SIG-M5 treated with dmso at 0.1 percent for 504 hours (cell line): Measurements from ENCODE around the gene SLC35D1.
A peak's percentile ranks its signal among the peaks of the same experiment; 100 is the strongest.

ENCODE experiments used
- DNase-seq: peaks from one replicate; lab custom pipeline; 2025; ENCODE audit not compliant: unreplicated experiment; lab: John Stamatoyannopoulos, UW

The SLC35D1 gene

DNA sequence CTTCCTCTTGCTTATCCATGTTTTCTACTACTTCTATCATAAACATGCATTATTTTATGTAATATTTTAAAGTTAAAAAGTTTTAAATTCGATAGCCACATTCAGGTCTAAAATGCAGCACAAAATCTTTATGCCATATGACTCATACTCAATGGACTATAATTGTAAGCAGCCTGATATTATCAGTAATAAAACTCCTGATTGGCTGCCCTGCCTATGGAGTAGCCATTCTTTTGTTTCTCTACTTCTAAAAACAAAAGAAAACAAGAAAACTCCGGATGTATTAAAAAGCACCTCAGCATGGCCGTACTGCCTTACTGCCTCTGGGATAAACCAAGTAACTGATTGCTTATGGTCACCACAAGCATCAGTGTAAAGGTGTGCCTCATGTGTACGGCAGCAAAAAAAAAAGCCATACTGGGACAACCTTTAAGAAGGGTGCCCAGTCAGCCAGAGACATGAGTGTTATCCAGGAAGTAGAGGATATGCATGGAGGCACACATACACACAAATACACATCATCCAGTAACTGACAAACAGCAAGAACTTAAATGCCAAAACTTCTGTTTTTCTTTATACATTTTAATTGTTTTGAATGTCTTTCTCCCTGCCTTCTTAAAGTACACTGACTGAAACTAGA lies 9.2 kb downstream of the SLC35D1 start:
- no peak for DNase-seq

DNA sequence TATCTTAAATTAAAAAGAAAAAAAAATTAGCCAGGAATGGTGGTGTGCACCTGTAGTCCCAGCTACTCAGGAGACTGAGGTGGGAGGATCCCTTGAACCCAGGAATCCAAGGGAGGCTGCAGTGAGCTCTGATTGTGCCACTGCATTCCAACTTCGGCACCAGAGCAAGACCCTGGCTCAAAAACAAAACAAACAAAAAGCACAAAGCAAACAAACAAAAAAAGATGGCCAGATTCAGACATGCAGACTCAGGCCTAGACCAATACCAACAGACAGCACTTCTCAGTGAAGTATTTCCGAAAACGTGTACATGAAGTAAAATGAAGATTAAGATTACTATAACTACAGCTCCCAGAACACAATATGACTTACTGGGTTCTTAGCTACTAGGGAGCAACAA lies 10.6 kb downstream of the SLC35D1 start:
- no peak for DNase-seq

DNA sequence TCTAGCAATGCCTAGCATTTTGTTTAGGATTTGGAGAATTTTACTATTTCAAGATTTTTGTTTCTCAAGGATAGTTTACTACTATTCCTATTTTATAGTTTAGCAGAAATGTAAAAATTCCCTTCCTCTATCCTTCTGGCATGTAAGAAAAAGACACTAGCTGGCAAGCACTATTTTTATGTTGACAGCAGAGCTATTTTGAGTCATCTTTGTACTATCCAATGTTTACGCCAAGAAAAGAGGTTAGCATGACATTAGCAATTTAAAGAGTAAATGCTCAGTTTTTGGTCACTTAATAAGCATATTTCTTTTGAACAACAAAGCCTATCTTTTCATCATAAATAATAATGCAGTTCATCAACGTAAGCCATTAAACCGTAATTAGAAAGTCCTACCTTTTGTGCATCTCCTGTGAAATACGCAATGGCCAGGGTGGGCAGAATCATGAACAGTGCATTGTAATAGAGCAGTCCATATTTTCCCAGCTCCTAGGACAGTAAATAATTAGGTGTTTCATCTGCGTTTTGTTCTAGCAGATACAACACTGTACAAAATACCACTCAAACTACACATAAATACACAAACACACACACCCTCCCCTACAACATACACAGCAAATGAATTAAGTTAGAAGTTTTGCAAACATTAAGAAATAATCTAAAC lies 12.0 kb downstream of the SLC35D1 start:
- DNase-seq, result no peak

DNA sequence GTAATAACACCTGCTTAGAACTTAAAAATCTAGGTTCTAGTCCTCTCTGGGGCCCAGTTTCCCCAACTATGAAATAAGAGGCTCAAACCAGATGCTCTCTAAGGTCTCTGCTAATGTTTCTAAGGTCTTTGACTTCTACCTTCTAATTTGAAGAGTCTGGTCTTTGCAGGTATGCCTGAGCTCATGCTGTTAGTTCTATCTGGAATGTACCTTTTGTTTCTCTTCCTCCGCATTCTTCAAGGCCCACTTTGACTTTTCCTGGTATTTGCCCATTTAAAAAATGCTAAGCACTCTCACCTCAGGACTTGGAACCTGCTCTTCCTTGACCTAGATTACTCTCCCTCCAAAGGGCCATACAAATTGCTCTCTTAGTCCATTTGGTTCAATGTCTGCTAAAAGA lies 13.5 kb downstream of the SLC35D1 start:
- no peak for DNase-seq

DNA sequence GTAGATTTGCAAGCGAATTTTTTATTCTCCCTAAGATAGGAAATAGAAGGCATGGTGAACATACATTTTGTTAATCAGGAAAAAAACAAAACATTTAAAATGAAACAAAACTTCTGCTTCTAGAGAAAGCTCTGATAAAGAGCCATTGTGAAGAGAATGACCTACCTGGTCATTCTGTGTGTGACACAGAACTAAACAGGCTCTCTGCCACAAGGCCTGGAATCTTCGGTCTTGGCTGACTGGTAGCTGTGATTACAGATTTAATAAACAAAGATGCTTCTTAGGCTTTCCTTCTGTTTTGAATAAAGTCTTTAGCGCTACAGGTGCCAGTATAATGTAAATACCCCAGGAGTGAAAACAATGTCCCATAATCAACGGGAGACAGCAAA lies 22.1 kb downstream of the SLC35D1 start:
- DNase-seq, result no peak

DNA sequence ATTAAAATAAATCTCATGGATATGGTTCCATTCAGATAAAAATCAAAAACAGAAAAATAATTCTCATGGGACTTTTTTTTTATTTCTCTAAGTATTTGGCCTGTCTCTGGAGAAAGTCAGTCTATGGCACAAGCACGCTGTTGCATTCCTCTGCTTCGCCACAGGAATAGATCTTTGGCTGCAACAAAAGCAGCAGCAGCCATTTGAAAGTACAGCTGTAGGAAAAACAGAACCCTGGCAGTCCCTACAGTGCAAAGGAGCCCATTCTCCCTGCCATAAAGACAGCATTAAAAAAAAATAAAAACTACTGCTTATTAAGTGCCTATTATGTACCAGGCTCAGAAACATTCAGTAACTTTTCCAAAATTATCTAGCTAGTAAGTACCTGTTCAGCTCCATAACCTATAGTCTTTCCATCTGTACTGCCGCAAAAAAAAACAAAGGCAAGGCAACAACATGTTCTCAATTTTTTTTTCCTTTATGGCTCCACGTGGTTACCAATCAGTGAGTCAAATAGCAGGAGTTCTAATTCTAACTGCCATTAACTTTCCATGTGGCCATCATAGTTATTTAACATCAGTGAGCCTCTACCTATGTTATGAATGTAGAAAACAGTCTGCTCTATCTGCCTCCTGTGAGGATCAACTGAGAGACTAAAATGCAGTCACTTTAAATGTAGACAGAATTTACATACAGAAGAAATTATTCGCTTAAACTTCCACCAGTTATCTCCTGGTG lies 22.7 kb downstream of the SLC35D1 start:
- DNase-seq, result no peak

DNA sequence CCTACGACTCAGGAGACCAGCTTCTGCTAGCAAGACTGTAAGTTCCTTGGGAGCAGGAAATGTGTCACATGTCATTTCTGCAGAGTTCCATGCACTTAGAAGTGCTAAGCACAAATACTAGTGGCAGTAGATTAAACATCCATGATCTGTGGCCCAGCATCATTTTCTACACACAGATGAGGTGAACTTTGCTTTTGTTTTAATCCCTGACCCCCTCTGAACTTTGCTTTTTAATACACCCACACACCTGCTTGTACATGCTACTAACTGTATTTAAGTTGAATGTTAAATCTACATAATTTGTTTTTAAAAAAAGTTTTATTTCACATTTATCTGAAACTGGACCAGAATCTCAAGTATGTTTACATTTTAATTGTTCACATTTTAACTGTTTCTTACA lies 24.5 kb downstream of the SLC35D1 start:
- no peak for DNase-seq

DNA sequence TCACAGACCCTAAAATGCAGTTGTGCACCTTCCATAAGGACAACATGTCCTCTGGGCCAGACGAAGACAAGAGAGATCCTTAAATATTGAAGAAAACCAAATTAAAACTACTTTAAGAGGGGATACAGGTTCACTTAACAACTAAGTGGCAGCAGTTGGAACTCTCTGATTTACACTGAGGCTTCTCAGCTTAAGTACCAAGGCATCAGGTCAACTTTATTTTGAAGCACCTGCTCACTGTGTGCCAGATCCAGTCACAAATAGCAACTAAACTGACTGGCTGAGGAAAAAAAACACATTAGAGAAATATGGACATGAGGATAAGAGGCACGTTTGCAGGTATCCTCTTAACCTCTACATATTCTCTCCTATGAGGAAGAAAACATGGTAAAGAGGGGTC lies 33.2 kb downstream of the SLC35D1 start:
- DNase-seq, result no peak

DNA sequence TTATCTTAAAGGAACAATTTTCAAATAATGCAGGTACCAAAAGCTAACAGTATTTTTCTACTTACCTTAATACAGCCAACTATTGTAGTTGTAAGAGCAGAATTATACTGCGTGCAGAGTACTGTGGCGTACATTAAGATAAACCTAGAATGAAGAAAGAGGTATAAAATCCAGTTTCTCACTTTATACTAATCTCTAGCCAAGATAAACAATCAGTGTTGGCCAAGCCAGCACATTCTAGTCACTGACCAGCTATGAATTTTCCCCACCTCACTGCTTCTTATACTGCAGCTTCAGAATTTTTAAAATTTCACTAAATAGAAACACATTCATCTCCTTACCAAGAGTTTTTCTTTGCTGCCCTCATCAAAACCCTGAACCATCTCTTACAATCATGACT lies 33.6 kb downstream of the SLC35D1 start:
- no peak for DNase-seq

DNA sequence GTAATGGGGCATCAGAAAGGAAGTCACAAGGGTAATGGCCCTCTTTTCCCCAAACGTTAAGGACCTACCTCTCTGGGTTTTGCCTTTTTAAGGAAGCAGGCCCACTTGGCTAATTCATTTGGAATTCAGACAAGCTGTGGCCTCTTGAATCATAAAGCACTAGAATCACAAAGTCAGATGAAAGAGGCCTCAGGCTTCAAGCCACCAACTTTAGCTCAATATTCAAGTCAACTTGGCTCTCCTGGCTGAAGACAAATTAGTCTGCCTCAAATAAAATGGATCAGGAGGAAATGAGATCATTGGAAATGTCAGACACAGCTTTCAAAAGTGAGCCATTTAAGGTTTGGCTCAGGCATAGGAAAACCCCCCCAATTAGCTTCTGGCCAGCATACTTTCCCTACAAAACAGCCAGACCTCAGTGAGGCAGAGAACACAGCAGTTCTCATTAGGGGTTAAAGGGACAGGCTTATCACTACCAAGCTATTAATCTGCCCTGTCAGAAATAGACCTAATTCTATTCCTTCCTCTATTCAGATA lies 34.3 kb downstream of the SLC35D1 start:
- no peak for DNase-seq

DNA sequence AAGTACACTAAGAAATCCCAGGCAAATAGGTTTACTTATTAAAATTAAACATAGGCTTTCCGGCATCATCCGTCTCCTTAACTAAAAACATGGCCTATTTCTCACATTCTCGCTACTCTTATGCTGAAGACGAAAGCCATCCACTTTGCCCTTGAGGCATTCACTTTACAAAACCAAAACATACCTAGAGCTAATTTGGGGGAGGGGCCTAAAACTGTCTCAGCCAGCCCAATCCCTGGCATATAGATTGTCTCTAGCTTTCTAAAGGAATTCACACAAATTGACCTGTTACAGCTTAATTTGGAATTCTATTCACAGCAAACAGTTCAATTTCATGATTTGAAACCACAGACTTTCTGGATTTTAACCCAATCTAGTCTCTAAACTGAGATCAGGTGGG lies 34.8 kb downstream of the SLC35D1 start:
- no peak for DNase-seq

DNA sequence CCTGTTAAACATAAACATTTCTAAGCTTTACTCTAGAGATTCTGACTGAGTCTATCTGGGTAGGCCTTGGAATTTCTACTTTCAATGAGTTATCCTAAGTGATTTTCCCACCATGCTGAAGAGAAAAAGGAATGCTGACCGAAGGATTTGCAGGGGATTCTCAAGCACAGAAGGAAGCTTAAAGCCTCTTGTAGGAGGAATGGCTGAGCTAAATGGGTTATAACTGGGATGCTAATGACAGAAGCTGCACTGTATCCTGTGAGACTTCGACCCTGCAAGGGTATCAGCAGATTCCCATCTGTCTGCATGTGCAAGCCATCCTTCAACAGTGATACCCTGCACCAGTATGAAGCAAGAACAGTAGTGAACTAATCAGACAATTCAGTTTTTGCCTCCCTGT lies 35.4 kb downstream of the SLC35D1 start:
- DNase-seq, result no peak

DNA sequence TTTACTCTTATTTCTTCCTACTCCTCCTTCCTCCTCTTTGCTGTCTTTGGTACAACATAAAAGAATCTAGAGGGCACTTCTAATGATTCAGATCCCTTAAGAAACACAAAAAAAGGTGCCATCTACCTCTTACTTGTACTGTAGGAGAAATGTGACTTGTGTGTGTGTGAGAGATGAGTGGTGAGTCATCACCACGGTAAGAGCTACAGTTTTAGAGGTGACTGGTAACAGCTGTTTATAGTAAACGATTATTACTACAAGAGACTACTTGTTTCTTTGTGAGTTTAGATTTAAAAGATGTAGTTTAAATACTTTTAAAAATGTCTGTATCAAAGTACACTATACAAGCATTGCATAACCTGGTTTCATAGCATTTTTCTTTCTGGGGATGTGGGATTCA lies 40.4 kb downstream of the SLC35D1 start:
- DNase-seq, result no peak

DNA sequence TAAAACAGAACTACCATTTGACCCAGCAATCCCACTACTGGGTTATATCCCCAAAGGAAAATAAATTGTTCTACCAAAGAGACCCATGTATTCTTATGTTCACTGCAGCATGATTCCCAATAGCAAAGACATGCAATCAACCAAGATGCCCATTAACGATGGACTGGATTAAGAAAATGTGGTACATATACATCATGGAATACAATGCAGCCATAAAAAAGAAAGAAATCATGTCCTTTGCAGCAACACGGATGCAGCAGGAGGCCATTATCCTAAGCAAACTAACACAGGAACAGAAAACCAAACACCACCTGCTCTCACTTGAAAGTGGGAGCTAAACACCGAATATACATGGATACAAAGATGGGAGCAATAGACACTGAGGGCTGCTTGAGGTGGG lies 44.2 kb downstream of the SLC35D1 start:
- DNase-seq, result no peak

DNA sequence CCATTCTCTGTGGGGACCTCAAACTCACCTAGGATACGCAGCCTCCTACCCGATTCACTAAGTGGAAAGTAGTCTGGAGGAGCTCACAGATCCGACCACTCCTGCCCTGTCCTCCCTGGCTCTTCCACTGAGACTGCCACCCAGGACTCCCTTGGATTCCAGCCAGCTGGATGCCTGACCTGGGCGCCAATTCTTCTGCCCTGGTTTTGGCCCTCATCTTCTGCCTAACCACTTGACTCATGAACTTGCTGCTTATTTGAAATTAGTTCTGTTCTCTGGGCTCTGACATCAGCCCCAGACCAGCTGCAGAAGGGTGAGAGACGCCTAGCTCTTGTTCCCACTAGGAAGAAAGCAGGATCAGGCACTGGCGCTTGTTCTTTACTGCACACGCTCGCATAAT lies 48.9 kb downstream of the SLC35D1 start:
- DNase-seq, result no peak

DNA sequence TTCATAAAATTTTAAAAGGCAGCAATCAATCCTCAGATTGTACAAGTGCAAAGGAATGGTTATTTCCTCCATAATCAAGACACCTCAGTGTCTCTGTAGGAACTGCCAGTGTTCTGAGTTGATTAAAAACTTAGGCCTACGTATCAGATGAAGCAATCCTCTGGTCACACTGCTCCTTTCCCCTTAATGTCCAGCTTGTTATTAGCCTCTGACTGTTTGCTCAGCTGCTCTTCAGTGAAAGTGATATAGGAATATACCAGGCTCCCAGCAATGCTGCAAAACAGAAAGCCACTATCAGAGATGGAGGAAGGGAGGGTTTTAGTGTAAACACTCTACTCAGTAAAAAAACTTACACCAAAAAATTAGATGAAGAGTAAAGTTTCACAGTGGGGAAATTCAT lies 49.8 kb downstream of the SLC35D1 start:
- DNase-seq, result no peak

DNA sequence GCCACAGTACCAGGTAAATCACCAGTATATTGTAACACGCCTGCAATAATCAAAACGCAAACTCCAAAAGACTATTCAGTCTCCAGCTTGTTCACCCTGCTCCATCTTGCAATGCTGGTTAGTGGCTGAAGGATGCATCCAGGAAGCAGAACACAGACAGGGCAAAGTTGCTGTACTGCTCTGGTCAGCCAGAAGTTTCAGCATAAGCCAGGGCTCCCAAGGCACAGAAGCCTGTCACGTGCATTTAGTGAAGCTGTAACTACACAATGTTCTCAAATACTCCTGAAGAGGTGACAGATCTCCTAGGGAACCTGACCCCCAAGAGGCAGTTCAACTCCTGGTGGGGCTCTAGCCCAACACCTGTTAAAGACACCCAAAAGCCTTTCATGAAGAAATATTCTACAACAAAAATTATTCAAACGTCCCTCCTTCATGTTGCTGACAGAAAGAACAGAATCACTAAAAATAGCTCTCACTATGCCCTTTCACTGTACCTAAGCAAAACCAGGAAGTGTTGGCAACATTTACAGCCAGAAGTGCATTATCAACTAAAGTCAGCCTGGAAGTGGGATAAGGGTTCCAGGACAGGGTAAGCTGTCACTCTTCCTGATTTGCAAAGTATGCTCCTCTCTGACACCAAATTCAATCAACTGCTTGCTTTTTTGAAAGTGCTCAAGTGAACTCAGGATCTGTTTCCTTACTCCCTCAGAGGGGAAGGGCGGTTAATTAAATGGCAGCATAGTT lies 52.1 kb downstream of the SLC35D1 start:
- no peak for DNase-seq

DNA sequence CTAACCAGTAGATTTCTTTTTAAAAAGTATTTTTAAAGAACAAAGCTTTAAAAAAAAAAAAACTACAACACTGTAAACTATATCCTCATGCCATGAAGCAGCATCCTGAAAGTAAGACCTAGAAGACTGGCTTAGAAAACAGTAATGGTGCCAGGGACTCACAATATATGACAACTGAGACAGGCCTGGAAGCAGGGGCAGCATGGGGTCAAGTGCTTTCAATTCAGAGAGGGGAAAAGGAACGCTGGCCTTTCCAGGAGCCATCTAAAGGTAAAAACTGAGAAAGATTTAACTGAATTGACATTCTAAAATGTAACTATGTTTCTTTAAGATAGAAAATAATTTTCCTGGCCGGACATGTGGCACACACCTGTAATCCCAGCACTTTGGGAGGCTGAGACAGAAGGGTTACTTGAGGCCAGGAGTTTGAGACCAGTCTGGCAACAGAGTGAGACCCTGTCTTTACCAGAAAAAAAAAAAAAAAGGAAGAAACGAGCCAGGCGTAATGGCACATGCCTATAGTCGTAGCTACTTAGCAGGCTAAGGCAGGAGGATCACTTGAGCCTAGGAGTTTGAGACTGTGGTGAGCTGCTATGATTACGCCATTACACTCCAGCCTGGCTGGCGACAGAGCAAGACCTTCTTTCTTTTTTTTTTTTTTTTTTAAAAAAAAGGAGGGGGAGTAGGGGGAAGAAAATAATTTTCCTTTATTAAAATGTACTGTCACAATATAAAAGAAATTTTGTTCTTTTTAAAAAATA lies 54.1 kb downstream of the SLC35D1 start:
- peak; percentile 68 for DNase-seq

DNA sequence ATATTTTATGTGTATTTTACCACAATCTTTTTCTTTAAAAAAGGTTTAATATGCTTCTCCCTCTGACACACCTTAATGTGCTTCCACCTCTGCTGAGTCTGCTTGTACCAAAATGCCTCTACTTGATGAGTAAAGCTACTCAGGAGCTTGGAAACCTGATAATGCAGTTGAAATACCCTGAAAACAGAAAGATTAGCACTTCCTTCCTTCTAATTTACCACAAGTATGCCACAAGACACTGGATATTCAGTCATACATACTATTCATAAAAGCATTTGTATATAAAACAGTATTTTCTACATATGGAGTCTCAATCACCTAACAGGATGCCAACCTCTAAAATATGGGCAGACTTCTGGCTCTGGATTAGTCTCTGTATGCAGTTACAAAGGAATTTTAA lies 55.0 kb downstream of the SLC35D1 start:
- no peak for DNase-seq

DNA sequence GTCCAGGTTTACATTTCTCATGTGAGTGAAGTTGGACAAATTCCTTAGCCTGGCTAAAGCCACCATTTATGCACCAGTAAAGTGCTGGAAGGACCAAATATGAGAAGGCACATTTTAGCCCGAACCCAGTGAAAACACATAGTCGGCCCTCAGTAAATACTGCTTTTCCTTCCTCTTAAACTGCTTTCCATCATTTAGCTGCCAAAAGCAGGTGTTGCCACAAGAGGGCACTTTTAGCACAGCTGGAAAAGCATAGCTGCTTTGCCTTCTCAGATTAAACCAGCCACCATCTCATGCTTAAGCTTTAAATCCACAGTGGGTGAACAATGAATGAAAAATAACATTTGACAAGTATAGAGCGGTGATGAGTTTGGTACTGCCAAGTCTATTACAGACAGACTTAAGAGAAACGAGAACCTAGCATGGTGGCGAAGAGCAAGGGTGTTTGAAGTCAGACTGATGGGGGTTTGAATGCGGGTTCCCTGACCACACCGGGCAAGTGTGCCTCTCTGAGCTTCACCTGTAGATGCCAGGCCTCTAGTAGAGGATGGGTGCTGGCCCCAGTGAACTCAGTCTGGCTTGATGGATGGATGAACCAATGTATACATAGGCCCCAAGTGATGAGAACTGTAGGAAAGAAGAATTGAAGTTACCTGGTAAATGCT lies 57.8 kb downstream of the SLC35D1 start:
- DNase-seq, result peak; percentile 76
